Stimulated activated CD4-positive, alpha-beta T cell treated with anti-CD3 and anti-CD28 coated beads, Interleukin-12 subunit alpha, Interleukin-12 subunit beta, amount 100 ng/mL, for 4 hours (primary cell): Measurements from ENCODE around the gene KIAA0040.
"Not testable (repeated sequence)": the region's sequence is repeated elsewhere in the genome, so short reads cannot be mapped to it uniquely, and the experiment has no call there.

Experiments
- DNase-seq: peaks from one replicate; pipeline ENCODE4 v3.0.0-alpha.2; 2020

KIAA0040 gene

GRCh38 chr1:175133673-175134435 is 58.7 kb downstream of the KIAA0040 start:
- no peak for DNase-seq

- DNase-seq: no peak
These were observed 60.1 kb downstream of the KIAA0040 start for GRCh38 chr1:175132436-175132835.

DNA sequence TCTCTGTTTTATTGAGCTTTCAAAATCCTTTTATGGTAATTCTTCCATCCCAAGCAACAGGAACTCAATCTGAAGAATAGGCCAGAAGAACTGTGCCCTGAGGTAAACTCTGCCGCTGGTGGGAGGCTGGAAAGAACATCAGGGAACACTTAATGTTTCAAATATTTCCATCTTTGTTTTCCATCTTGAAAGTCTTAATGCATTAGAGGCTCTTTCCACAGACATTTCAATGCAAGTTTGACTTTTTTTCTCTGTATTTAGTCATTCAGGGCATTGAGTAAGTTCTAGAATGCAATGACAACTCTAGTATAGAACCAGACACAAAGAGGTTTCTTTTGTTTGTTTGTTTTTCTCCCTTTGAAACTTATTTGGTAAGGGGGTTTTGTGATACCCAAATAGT is 61.5 kb downstream of the KIAA0040 start:
- no peak for DNase-seq

- DNase-seq: no peak
These were observed 61.9 kb downstream of the KIAA0040 start for GRCh38 chr1:175130649-175131045.

DNA sequence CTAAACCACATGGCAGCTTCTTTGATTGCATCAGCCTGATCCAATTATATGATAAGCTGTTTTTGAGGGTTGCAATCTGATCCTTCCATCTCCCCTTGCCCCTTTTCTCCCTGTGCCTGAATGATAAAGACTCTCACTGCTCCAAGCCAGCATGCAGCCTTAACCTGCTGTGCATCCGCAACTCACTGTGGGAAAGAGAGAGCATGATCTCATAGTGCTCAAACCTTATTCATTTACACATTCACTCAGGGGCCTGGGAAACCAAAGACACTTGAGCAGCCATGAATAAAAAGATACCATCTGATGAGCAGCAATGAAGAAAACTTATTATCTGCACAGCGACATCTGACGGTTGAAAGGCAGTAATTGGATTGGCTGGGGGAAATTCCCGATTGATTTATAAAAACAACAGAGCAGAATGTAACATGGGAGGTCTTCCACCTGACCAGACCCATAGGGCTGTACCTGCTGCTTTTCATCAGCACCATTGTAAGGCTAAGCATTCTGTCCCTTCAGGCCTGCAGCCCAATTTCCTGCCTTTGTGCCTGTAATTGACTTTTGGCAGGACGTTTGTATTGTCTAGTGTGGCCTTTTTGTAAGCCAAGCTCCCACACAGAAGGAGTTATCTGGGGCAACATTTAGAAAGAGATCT is 62.5 kb downstream of the KIAA0040 start:
- no peak for DNase-seq

DNA sequence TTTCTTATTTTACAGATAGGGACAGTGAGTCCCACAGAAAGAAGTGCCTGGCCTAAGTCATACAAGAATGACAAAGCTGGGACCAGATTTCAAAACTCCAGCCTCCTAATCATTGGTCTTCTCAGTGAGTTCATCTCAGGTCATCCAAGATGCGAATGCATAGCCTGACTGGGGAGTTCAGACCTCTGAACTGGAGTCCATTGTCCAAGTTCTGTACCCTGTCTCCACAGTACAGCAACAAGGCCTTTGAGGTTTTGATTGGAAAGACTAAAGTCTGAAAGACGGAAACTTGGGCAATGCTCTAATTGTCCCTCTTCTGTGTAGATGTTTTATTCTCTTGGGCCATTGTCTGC is 63.0 kb downstream of the KIAA0040 start:
- DNase-seq: no peak

DNA sequence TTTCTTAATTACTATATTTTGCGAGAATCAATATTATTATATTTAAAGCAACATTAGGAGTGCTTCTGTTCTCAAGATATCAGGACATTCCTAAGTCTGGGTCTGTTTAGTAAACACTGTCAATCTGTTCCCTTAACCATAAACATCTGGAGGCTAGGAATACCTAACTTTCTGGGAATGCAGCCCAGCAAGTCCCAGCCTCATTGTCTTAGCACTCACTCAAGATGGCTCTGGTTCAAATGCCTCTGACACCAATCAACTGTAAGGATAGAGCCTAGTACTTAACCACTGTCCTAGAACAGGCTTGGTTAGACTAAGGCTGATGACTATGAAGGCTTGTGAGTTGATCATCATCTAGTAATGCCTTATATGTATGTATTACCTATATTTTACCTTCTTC is 63.4 kb downstream of the KIAA0040 start:
- DNase-seq: no peak

GRCh38 chr1:175128523-175128922 is 64.1 kb downstream of the KIAA0040 start:
- DNase-seq: no peak

- DNase-seq: no peak
These were observed 65.0 kb downstream of the KIAA0040 start for GRCh38 chr1:175127565-175127964.

- DNase-seq: no peak
These were observed 66.2 kb downstream of the KIAA0040 start for GRCh38 chr1:175126347-175126746.

DNA sequence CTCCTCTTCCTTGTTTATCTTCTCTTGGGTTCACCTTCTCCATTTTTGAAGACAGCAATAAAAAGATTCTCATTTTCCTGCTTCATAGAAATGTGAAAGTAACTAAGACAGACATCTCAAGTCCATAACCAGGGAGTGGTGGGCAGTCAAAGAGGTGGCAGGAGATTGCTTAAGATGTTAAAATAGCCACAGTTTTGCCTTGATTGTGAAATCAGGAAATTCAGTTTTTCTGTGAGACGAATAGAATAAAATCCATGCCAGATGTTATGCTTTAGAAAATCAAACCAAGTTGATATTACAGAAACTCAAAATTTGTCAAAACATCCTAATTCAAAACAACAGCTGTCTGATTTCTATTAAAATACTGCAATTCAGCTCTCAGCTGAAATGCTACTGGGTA is 67.7 kb downstream of the KIAA0040 start:
- DNase-seq: no peak

- no peak for DNase-seq
These were observed 72.1 kb downstream of the KIAA0040 start for GRCh38 chr1:175120511-175120910.

GRCh38 chr1:175118375-175119367 is 73.9 kb downstream of the KIAA0040 start:
- no peak for DNase-seq

- DNase-seq: no peak
These were observed 75.7 kb downstream of the KIAA0040 start for GRCh38 chr1:175116903-175117302.

- no peak for DNase-seq
These were observed 76.3 kb downstream of the KIAA0040 start for GRCh38 chr1:175116210-175116798.

DNA sequence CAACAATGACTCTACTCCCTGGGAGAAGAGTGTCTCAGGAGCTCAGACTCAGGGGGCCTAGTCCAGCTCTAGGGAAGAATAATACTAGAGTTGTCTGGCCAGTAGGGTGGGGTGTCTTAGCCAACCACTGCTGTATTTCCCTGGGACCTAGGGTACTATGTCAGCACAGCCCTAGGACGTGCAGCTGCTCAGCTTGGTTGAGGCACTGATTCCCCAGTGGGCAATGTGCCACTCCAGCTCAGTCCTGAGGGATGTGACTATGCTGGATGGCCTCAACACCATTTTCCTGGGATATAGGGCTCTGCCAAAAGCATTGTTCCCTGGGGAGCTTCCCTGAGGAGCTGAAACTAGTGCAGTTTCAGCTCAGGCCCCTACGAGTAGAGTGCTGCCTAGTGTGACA is 77.6 kb downstream of the KIAA0040 start:
- DNase-seq: no peak

- not testable (repeated sequence) for DNase-seq
These were observed 84.2 kb downstream of the KIAA0040 start for GRCh38 chr1:175108331-175108820.
